DND-41 (cell line): ENCODE measurements around the gene C14orf180.

Experiments
- EZH2 ChIP-seq: IDR thresholded peaks from 3 replicates; pipeline ENCODE4 v1.6.1; 2012; ENCODE audit warnings: borderline replicate concordance, low read depth, mild to moderate bottlenecking, moderate library complexity, low read length, inconsistent platforms; ENCODE audit not compliant: severe bottlenecking
- TF ChIP-seq, protein P1 (sequence below): IDR thresholded peaks from 2 replicates; pipeline ENCODE4 v1.5.1; 2012; ENCODE audit warnings: borderline replicate concordance, low read length, moderate library complexity, mild to moderate bottlenecking; ENCODE audit not compliant: poor library complexity, severe bottlenecking; ENCODE audit errors: extremely low read depth

DNA sequence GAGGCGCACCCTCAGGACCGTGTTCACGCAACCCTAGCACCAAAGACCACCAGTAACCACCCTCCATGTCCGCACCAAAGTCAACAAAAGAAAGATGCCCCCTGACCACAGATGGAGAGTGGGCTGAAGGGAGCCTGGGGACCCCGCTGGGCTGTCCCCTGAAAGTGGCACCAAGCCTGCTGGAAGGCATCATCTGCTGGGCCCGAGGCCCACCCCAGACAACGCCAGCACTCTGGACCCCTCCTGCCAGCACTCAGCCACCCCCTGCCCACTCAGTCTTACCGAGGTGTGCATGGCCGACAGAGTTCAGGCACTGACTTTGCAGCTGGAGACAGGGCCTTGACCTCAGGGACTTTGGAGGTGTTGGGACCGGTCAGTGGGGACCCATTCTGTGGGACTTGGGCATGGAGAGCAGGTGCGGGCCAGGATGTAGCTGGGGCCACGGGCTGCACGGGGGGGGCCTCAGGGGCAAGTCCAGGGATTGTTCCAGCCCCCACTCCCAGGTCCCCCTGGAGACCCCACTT lies 59.4 kb downstream of the C14orf180 start:
- TF ChIP-seq, protein P1, sequence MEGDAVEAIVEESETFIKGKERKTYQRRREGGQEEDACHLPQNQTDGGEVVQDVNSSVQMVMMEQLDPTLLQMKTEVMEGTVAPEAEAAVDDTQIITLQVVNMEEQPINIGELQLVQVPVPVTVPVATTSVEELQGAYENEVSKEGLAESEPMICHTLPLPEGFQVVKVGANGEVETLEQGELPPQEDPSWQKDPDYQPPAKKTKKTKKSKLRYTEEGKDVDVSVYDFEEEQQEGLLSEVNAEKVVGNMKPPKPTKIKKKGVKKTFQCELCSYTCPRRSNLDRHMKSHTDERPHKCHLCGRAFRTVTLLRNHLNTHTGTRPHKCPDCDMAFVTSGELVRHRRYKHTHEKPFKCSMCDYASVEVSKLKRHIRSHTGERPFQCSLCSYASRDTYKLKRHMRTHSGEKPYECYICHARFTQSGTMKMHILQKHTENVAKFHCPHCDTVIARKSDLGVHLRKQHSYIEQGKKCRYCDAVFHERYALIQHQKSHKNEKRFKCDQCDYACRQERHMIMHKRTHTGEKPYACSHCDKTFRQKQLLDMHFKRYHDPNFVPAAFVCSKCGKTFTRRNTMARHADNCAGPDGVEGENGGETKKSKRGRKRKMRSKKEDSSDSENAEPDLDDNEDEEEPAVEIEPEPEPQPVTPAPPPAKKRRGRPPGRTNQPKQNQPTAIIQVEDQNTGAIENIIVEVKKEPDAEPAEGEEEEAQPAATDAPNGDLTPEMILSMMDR: no peak
- TF ChIP-seq EZH2: no peak
